Neural progenitor cell (in vitro differentiated cells): ENCODE measurements around the gene DEUP1.

Experiments
- CTCF ChIP-seq: fragments of 200-600 bp; sonication (generic); IDR thresholded peaks from 2 replicates; pipeline ENCODE4 v1.5.1; 2017; ENCODE audit warnings: antibody characterized with exemption, mild to moderate bottlenecking
- EZH2 ChIP-seq: fragments of 200-600 bp; sonication (generic); IDR thresholded peaks from 2 replicates; pipeline ENCODE4 v1.6.1; 2017; ENCODE audit warnings: antibody characterized with exemption, mild to moderate bottlenecking, moderate library complexity

GRCh38 chr11:93303689-93304088 is 26.9 kb upstream of the DEUP1 start:
- TF ChIP-seq CTCF (no peak), EZH2 (no peak)
